HG02642 (cell line): ENCODE results near the gene ACSM2B.
"Not testable (repeated sequence)": the region's sequence is repeated elsewhere in the genome, so short reads cannot be mapped to it uniquely, and the experiment has no call there.

ENCODE experiments used
- ATAC-seq: cut with Tn5 transposase; IDR thresholded peaks from one replicate; pipeline ENCODE4 v1.9.1; 2021; ENCODE audit warnings: mild to moderate bottlenecking; ENCODE audit not compliant: unreplicated experiment, poor library complexity

ACSM2B gene

GRCh38 chr16:20598832-20599469, 22.8 kb upstream of the ACSM2B start:
- no peak for ATAC-seq

- ATAC-seq: not testable (repeated sequence)
Measured at GRCh38 chr16:20595694-20596093, 19.5 kb upstream of the ACSM2B start.

DNA sequence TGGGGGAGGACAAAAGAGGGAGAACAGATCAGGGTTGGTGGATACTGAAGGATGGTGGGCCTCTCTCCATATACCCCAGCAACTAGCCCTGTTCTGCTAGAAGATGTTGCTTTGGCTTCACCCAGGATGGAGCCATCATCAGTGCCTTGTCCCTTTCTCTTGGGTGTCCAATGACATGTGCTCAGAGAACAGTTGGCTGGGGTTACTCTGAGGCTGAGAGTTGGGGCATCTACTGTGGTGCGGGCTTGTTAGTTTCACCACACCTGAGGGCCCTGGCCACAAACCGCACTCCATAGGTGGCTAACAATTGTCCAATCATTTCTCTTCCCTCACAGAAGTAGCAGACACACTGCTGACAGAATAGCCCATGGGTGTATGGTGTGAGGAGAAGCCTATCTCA, 18.9 kb upstream of the ACSM2B start:
- ATAC-seq: not testable (repeated sequence)

DNA sequence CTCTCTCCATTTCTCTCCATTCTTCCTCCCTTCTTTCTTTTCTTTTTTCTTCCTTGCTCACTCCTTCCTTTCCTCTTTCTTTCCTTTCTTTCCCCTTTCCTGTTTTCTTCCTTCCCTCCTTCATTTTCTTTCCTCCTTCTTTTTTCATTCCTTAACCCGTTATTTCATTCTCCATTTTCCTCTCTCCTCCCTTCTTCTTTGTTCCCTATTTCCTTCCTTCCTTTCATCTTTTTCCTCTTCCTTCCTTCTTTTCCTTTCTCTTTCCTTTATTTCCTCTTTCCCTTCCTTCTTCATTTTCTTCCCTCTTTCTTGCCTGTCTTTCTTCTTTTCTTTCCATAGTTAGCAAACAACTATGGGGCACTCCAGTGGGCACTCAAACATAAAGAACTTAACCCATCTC, 16.6 kb upstream of the ACSM2B start:
- not testable (repeated sequence) for ATAC-seq

GRCh38 chr16:20589486-20589885, 13.3 kb upstream of the ACSM2B start:
- ATAC-seq: not testable (repeated sequence)

- not testable (repeated sequence) for ATAC-seq
Measured at GRCh38 chr16:20587645-20588074, 11.5 kb upstream of the ACSM2B start.

DNA sequence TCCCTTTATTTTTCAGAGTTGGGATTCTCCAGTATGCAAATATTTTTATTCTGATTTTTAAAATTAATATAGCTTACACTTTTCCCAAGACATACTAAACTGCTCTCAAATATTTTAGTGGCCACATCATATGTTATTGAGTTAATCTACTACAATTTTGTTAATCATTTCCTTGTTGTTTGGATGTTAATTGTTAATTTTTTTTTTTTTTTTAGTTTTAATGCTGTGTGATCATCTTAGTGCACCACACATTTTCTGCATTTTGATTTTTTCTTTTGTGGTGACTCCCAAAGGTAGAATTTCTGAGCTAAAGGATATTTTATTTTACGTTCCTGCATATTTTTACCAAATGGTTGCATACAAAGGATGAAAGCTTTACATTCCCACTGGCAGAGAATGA, 10.5 kb upstream of the ACSM2B start:
- not testable (repeated sequence) for ATAC-seq

- not testable (repeated sequence) for ATAC-seq
Measured at GRCh38 chr16:20586112-20586511, 9.9 kb upstream of the ACSM2B start.

DNA sequence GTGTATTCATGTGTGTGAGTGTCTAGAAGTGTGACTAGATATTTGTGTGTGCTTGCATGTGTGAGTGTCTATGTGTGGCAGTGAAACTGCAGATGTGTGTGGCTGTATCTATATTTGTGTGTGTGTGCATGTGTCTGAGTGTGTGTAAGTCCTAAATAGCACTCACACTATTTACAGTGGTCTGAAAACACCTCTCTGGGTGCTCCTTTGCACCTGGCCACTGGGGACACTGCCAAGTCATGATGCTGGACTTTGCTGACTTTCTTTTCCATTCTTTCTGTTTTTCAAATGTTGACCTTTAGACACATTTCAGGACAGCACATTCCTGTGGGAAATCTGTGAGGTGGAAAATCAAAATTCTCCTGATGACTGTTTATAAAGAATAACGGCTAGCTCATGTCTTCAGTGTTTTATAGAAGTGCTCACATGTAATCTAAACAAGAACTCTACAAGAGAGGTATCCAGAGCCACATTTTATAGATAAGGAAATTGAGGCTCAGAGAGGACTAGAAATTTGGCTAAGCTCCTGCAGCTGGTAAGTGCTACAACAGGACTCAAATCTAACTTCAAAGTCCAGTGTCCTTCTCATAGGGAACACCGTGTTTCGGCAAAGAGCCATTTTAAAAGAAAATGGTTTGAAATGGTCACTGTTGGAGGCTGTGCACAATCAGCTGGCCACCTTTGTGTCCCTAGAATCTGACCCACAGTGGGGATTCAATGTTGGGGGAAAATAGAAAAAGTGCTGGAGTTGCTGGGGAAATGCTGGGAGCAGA, 4.5 kb upstream of the ACSM2B start:
- not testable (repeated sequence) for ATAC-seq

DNA sequence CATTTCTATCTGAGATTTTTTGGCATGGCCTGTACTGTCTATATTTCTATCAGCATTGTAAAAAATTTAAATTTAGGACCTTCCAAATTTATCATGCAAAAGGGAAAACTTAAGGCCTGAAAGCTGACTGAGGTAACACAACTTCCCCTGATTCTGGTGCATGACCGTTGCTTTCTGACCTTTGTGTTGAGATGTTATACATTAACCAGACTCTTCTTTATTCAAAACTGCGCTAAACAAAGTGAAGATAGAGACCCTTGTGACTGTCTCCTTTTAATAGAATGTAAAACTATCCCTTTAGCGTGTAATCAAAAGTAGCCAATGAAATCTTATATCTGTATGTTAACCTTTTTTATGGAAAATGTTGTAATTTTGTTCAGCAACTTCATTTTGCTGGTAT, 1.9 kb upstream of the ACSM2B start:
- not testable (repeated sequence) for ATAC-seq

GRCh38 chr16:20569117-20569651, 7.0 kb downstream of the ACSM2B start:
- not testable (repeated sequence) for ATAC-seq

- no peak for ATAC-seq
Measured at GRCh38 chr16:20568404-20568803, 7.8 kb downstream of the ACSM2B start.

DNA sequence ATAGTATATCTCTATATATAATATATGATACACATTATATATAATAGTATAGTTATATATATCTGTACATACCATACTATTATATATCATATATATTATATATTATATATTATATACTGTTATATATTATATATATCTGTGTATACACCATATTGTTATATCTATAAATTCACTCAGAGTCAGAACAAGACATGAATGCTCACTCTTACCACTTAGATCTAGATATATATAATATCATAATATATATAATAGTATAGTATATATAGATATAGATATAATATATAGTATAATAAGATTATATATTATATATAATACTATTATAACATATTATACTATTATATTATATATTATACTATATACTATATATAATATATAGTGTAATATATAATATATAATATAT, 9.3 kb downstream of the ACSM2B start:
- no peak for ATAC-seq

DNA sequence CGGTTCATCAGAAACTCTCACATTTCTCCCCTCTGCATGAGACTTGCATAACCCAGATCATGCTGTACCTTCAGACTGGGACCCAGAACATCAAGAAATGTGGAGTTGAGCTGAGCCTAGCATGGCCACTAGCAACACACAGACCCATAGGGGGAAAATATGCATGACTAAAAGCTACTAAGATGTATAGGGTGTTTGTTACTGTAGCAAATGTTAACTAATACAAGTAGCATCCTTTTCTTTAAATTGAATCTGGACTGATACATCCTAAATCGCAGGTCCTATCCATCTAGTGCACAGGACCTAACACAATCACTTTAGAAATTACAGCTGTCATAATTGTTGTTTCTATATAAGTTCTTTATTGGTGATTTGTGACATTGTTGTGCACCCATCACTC, 10.8 kb downstream of the ACSM2B start:
- not testable (repeated sequence) for ATAC-seq

DNA sequence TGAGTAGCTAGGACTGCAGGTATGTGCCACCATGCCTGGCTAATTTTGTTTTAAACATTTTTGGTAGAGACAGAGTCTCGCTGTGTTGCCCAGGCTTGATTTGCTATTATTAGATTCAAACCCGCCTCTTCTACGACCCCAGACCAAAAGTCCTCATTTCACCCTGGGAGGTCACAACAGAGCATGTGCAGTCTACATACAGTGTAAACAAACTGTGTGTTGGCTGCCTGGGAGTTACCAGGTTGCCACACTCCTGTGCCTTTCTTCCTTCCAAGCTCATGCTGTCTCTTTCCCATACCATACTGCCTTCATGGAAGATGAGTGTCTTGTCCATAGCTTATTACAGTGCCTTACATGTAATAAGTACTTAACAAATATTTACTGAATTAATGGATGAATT, 11.9 kb downstream of the ACSM2B start:
- not testable (repeated sequence) for ATAC-seq

- ATAC-seq: not testable (repeated sequence)
Measured at GRCh38 chr16:20555628-20556027, 20.5 kb downstream of the ACSM2B start.

DNA sequence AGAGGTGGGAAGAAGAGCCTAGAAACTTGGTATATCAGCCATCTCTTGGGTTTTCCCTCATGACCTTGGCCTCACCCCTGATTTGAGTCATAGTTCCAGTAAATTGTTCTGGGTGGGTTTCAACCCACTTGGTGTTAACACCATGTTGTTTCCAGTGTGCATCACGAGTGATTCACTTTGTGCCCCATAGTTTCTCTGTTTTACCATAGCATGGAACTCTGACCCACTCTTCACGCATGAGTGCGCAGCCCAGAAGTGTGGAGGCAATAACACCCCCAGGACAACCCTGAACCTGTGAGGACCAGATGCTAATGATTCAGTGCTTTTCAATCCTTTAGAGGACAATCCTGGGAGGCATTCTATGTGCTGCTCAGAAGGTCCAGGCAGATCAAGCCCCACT, 21.5 kb downstream of the ACSM2B start:
- not testable (repeated sequence) for ATAC-seq

- not testable (repeated sequence) for ATAC-seq
Measured at GRCh38 chr16:20553493-20553892, 22.7 kb downstream of the ACSM2B start.

DNA sequence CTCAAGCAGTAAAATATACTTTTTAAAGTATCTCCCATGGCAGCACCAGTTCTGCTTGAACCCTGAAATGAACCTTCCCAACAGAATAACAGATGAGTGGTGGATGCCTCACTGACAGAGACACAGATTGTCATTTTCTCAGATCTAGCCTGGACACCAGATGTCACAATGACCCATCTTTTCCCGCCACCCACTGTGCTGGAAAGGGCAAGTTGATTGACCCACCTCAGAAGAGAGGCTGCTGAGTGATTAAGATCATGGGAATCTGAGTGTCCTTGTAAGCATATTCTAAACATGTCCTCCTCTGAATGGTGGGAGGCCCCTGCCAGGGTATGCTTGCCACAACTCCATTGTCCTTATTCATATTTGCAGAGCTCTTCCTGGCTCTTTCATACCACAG, 29.2 kb downstream of the ACSM2B start:
- not testable (repeated sequence) for ATAC-seq

- ATAC-seq: not testable (repeated sequence)
Measured at GRCh38 chr16:20546278-20546853, 29.8 kb downstream of the ACSM2B start.
